ENCODE measurements around the gene ITGB5. TPM values are rescaled to one million over a fixed set of nuclear protein-coding genes. Genes with fewer than 3 reads are reported as not detected.

Gene ITGB5
- total RNA-seq, 6 donors from 2014 or later: 81.5 to 145 (median 106) TPM

DNA sequence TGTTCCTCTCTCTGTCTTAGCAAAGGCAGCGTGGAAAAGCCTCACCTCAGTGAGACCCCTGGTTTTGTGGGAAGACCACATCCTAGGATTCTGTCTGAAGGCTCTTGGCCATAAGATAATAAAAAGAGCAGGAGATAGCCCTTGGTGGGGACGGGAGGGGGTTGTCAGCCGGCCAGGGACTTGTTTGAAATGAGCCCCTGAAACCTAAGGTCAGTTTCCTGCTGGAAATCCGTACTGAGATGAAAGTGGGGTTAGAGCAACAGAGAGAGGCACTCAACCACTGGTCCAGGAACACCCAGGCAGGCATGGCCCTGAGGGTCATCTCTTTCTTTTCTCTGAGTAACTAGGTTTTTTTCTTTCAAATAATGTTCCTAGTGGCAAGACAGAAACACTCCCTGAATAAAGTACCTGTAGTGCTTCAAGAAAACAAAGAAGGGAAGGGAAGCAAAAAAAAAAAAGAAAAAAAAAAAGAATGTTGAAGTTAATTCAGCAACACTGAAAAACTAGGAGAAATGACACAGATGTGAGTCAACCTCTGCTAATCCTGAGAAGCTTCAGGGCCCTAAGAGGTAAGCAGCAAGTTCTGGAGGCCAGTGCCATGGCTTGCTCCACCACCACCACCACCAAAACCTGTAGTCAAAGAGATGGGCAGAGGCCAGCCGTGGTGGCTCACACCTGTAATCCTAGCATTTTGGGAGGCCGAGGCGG, 3.2 kb downstream of the ITGB5 start:
- TF ChIP-seq CTCF (IDR thresholded peaks at IDR 0.05) (no peak), POLR2A (IDR thresholded peaks at IDR 0.05) (no peak), POLR2AphosphoS5 (IDR thresholded peaks at IDR 0.05) (no peak), EP300 (IDR thresholded peaks at IDR 0.05) (no peak)
- no peaks in the 10 kb centered on the region for H3K36me3 ChIP-seq
- WGBS, 2 donors: 84 to 88% methylated on average over 6 of the region's 7 CpGs
- DNase-seq: no peak
- H3K4me1 ChIP-seq: peaks cover 17 to 30% (median 26%) of the 10 kb centered on the region in 4 donors
- ATAC-seq (ENCODE audit: low FRiP score in 2 of 2): no peak
- H3K27ac ChIP-seq: no peak overlapping the region
- peaks cover 0 to 4% (median 0%) of the 10 kb centered on the region in 4 donors for H3K27me3 ChIP-seq
- no peak overlapping the region for H3K4me3 ChIP-seq
- no peaks in the 10 kb centered on the region for H3K9me3 ChIP-seq

GRCh38 chr3:124882816-124883747, 4.1 kb downstream of the ITGB5 start:
- no peaks in the 10 kb centered on the region for H3K9me3 ChIP-seq
- TF ChIP-seq EP300 (IDR thresholded peaks at IDR 0.05): no peak
- TF ChIP-seq POLR2A (IDR thresholded peaks at IDR 0.05): no peak
- TF ChIP-seq POLR2AphosphoS5 (IDR thresholded peaks at IDR 0.05): no peak
- no peak for TF ChIP-seq CTCF (IDR thresholded peaks at IDR 0.05)
- peaks cover 25 to 39% (median 33%) of the 10 kb centered on the region in 4 donors for H3K4me1 ChIP-seq
- H3K27ac ChIP-seq: no peak overlapping the region
- no peak for ATAC-seq (ENCODE audit: low FRiP score in 2 of 2)
- no peak for DNase-seq
- H3K36me3 ChIP-seq: no peaks in the 10 kb centered on the region
- 85 to 86% methylated on average over 13 of the region's 13 CpGs for WGBS, 2 donors
- peaks cover 0 to 4% (median 0%) of the 10 kb centered on the region in 4 donors for H3K27me3 ChIP-seq
- no peak overlapping the region for H3K4me3 ChIP-seq

GRCh38 chr3:124881976-124882697, 5.0 kb downstream of the ITGB5 start:
- Histone ChIP-seq H3K4me1 (peaks cover 29 to 41% (median 40%) of the 10 kb centered on the region in 4 donors), H3K27me3 (peaks cover 0 to 4% (median 0%) of the 10 kb centered on the region in 4 donors), H3K27ac (no peak overlapping the region), H3K36me3 (no peaks in the 10 kb centered on the region), H3K9me3 (no peaks in the 10 kb centered on the region), H3K4me3 (no peak overlapping the region)
- TF ChIP-seq POLR2A (IDR thresholded peaks at IDR 0.05) (no peak), CTCF (IDR thresholded peaks at IDR 0.05) (no peak), POLR2AphosphoS5 (IDR thresholded peaks at IDR 0.05) (no peak), EP300 (IDR thresholded peaks at IDR 0.05) (no peak)
- DNase-seq: no peak
- WGBS, 2 donors: 92 to 94% methylated on average over 11 of the region's 11 CpGs
- no peak for ATAC-seq (ENCODE audit: low FRiP score in 2 of 2)

DNA sequence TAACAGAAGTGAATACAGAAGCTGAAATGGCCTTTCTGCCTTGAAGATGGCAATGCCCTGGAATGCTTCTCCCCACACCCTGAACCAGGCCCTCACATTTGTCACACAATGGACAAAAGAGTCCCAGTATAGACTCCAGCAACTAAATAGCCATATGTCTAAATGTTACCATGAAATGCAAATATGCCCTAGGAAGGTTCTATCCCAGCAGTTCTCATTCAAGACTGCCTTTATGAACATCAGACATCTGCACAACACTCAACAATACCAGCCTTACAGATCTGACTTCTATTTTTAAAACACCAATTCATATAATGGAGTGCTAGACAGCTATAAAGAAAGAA, 7.9 kb downstream of the ITGB5 start:
- ATAC-seq (ENCODE audit: low FRiP score in 2 of 2): no peak
- DNase-seq: no peak
- H3K4me1 ChIP-seq: peaks cover 29 to 32% (median 29%) of the 10 kb centered on the region in 4 donors
- TF ChIP-seq CTCF (IDR thresholded peaks at IDR 0.05) (no peak), POLR2AphosphoS5 (IDR thresholded peaks at IDR 0.05) (no peak), POLR2A (IDR thresholded peaks at IDR 0.05) (no peak), EP300 (IDR thresholded peaks at IDR 0.05) (no peak)
- H3K4me3 ChIP-seq: no peak overlapping the region
- H3K9me3 ChIP-seq: no peaks in the 10 kb centered on the region
- no peaks in the 10 kb centered on the region for H3K27me3 ChIP-seq
- H3K36me3 ChIP-seq: no peaks in the 10 kb centered on the region
- peak overlapping the region; percentile 37 to 63 (median 47) for H3K27ac ChIP-seq

Data from upper lobe of left lung (tissue), 6 donors.